Measurements from ENCODE around the gene ARFIP1. TPM values are rescaled to one million over a fixed set of nuclear protein-coding genes. Genes with fewer than 3 reads are reported as not detected.

The ARFIP1 gene
- total and polyA plus RNA-seq, 2 donors (not counting 1 experiment from before 2014, with no cell fraction given): 11.1 to 23.5 TPM

DNA sequence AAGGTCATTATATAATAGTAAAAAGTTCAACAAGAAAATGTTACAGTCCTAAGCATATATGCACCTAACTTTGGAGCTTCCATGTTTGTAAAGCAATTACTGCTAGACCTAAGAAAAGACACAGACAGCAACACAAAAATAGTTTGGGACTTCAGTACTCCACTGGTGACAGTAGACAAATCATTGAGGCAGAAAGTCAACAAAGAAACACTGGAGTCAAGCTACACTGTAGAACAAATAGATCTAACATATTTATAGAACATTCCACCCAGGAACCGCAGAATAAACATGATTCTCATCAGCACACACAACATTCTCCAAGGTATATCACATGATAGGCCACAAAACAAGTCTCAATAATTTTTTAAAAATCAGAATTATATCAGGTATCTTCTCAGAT is 42.6 kb downstream of the ARFIP1 start:
- Histone ChIP-seq H2AFZ (ENCODE audit: insufficient read depth, low read depth, low read length, poor library complexity, severe bottlenecking) (no peak overlapping the region), H3K4me1 (ENCODE audit: control insufficient read depth in 2 of 2, insufficient read depth in 2 of 2, low read length in 2 of 2) (peaks cover 0 to 5% of the 10 kb centered on the region in 2 donors), H3K27me3 (replicated peaks in 1 of 4; ENCODE audit: control extremely low read depth in 1 of 4, control insufficient read depth in 3 of 4, insufficient read depth in 4 of 4, low read length in 3 of 4) (no peaks in the 10 kb centered on the region), H3K9me3 (ENCODE audit: control extremely low read depth in 1 of 3, control insufficient read depth in 2 of 3, insufficient read depth in 1 of 3, low read length in 2 of 3) (peaks cover 0 to 7% (median 2%) of the 10 kb centered on the region in 3 donors), H3K27ac (ENCODE audit: low read length in 2 of 2) (no peak overlapping the region), H3K36me3 (replicated peaks in 1 of 2; ENCODE audit: control extremely low read depth in 1 of 2, control insufficient read depth in 1 of 2, extremely low read depth in 1 of 2, insufficient read depth in 2 of 2, low read length in 1 of 2) (peaks cover 0 to 6% of the 10 kb centered on the region in 2 experiments), H3K79me2 (ENCODE audit: control insufficient read depth, insufficient read depth, low read length) (peaks cover 17% of the 10 kb centered on the region), H3K9ac (ENCODE audit: low read length) (no peak overlapping the region), H4K20me1 (ENCODE audit: control insufficient read depth, insufficient read depth, low read length, poor library complexity, severe bottlenecking) (no peaks in the 10 kb centered on the region), H3K4me3 (ENCODE audit: control extremely low read depth in 1 of 5, extremely low read depth in 1 of 5, insufficient read depth in 1 of 5, low read depth in 2 of 5, low read length in 4 of 5) (no peak overlapping the region), H3K4me2 (replicated peaks; ENCODE audit: low read depth, low read length, poor library complexity, severe bottlenecking) (no peak overlapping the region)
- no peak for DNase-seq
- TF ChIP-seq CTCF (IDR thresholded peaks at IDR 0.05): no peak
- TF ChIP-seq EZH2 (IDR thresholded peaks at IDR 0.05; ENCODE audit: borderline replicate concordance, insufficient read depth, low read depth, low read length, poor library complexity, severe bottlenecking): no peak
- H3K4me3 Mint-ChIP-seq: no peak overlapping the region
- no CpG with 5 or more reads among the region's 1 CpG for WGBS (ENCODE audit: insufficient coverage)
- no peak overlapping the region for H3K27ac Mint-ChIP-seq
- ATAC-seq (ENCODE audit: low read depth): no peak
- peaks cover 3% of the 10 kb centered on the region for H3K9me3 Mint-ChIP-seq (ENCODE audit: insufficient read depth)
- no peaks in the 10 kb centered on the region for H3K27me3 Mint-ChIP-seq
- peaks cover 8% of the 10 kb centered on the region for H3K4me1 Mint-ChIP-seq
- CTCF ChIA-PET: interaction anchor here (1.1 kb wide), 1 partner anchor 306 kb away, joined by 3 read pairs; no protein-coding TSS in a partner anchor
- POLR2A ChIA-PET: no interaction called here
- intact Hi-C loops (cut with micrococcal nuclease): no loop called here

- H3K36me3 ChIP-seq (replicated peaks in 1 of 2; ENCODE audit: control extremely low read depth in 1 of 2, control insufficient read depth in 1 of 2, extremely low read depth in 1 of 2, insufficient read depth in 2 of 2, low read length in 1 of 2): peaks cover 0 to 3% of the 10 kb centered on the region in 2 experiments
- no peaks in the 10 kb centered on the region for H4K20me1 ChIP-seq (ENCODE audit: control insufficient read depth, insufficient read depth, low read length, poor library complexity, severe bottlenecking)
- H3K27me3 ChIP-seq (replicated peaks in 1 of 4; ENCODE audit: control extremely low read depth in 1 of 4, control insufficient read depth in 3 of 4, insufficient read depth in 4 of 4, low read length in 3 of 4): no peaks in the 10 kb centered on the region
- intact Hi-C loops (cut with micrococcal nuclease): no loop called here
- ChIA-PET CTCF (no interaction called here), POLR2A (no interaction called here)
- no CpG with 5 or more reads among the region's 2 CpGs for WGBS (ENCODE audit: insufficient coverage)
- H3K4me3 ChIP-seq (ENCODE audit: control extremely low read depth in 1 of 5, extremely low read depth in 1 of 5, insufficient read depth in 1 of 5, low read depth in 2 of 5, low read length in 4 of 5): no peak overlapping the region
- Mint-ChIP-seq H3K9me3 (ENCODE audit: insufficient read depth) (peaks cover 9% of the 10 kb centered on the region), H3K4me1 (no peaks in the 10 kb centered on the region), H3K4me3 (no peak overlapping the region), H3K27ac (no peak overlapping the region), H3K27me3 (no peaks in the 10 kb centered on the region)
- peaks cover 3% of the 10 kb centered on the region for H3K79me2 ChIP-seq (ENCODE audit: control insufficient read depth, insufficient read depth, low read length)
- DNase-seq (no peak), ATAC-seq (ENCODE audit: low read depth) (no peak)
- TF ChIP-seq EZH2 (IDR thresholded peaks at IDR 0.05; ENCODE audit: borderline replicate concordance, insufficient read depth, low read depth, low read length, poor library complexity, severe bottlenecking) (no peak), CTCF (IDR thresholded peaks at IDR 0.05) (no peak)
- H3K9me3 ChIP-seq (ENCODE audit: control extremely low read depth in 1 of 3, control insufficient read depth in 2 of 3, insufficient read depth in 1 of 3, low read length in 2 of 3): peaks cover 0 to 11% (median 3%) of the 10 kb centered on the region in 3 donors
- no peak overlapping the region for H2AFZ ChIP-seq (ENCODE audit: insufficient read depth, low read depth, low read length, poor library complexity, severe bottlenecking)
- no peak overlapping the region for H3K4me2 ChIP-seq (replicated peaks; ENCODE audit: low read depth, low read length, poor library complexity, severe bottlenecking)
- H3K27ac ChIP-seq (ENCODE audit: low read length in 2 of 2): no peak overlapping the region
- no peaks in the 10 kb centered on the region for H3K4me1 ChIP-seq (ENCODE audit: control insufficient read depth in 2 of 2, insufficient read depth in 2 of 2, low read length in 2 of 2)
- no peak overlapping the region for H3K9ac ChIP-seq (ENCODE audit: low read length)
These were observed 44.8 kb downstream of the ARFIP1 start for GRCh38 chr4:152824561-152824960.
